Measurements from ENCODE around the gene TMA16. TPM values are rescaled to one million over a fixed set of nuclear protein-coding genes. Genes with fewer than 3 reads are reported as not detected.

TMA16 gene
- total and polyA plus RNA-seq, 2 of the 13 experiments (the other 11 are each of a cell fraction or from before 2014, with no cell fraction given): 8.1 to 52.5 TPM

GRCh38 chr4:163554870-163555465, 60.5 kb downstream of the TMA16 start:
- no peak for ATAC-seq
- POLR2A ChIA-PET: no interaction called here

More at GRCh38 chr4:163554870-163555465, 60.5 kb downstream of the TMA16 start:
- peak; percentile 42; the same call in 1 of the 2 replicates for TF ChIP-seq SMC3 (IDR thresholded peaks at IDR 0.05; ENCODE audit: low read length)
- TF ChIP-seq CTCF (CRISPR knock-in tag; IDR thresholded peaks at IDR 0.05): peak; percentile 28; the same call in 1 of the 2 replicates
- no peak for TF ChIP-seq ZNF770 (CRISPR knock-in tag; IDR thresholded peaks at IDR 0.05)
- peak; percentile 55 for TF ChIP-seq STAG1 (CRISPR knock-in tag; IDR thresholded peaks at IDR 0.05)
- no peak for TF ChIP-seq RXRB (CRISPR knock-in tag; IDR thresholded peaks at IDR 0.05; ENCODE audit: borderline replicate concordance)
- no peak for TF ChIP-seq MAF1 (CRISPR knock-in tag; IDR thresholded peaks at IDR 0.05; ENCODE audit: borderline replicate concordance)
- no peak for TF ChIP-seq ZSCAN9 (CRISPR knock-in tag; IDR thresholded peaks at IDR 0.05; ENCODE audit: borderline replicate concordance)
- no peak for TF ChIP-seq PCBP1 (IDR thresholded peaks at IDR 0.05; ENCODE audit: borderline replicate concordance, low read depth, low read length)
- no peak for TF ChIP-seq ZBED4 (CRISPR knock-in tag; IDR thresholded peaks at IDR 0.05; ENCODE audit: borderline replicate concordance)
- peak; percentile 72 for TF ChIP-seq ARID3A (IDR thresholded peaks at IDR 0.05; ENCODE audit: low read depth, low read length)
- WGBS (ENCODE audit: low lambda C conversion rate): 23% methylated on average over 3 of the region's 3 CpGs
- Histone ChIP-seq H3K4me2 (ENCODE audit: low read depth, low read length) (no peak overlapping the region), H2AFZ (ENCODE audit: low read length) (no peak overlapping the region), H3K79me2 (ENCODE audit: insufficient read depth, low read length) (no peaks in the 10 kb centered on the region), H3K9ac (ENCODE audit: insufficient read depth, low read depth, low read length) (no peak overlapping the region), H3K27ac (ENCODE audit: extremely low read length, insufficient read depth, low read length) (no peak overlapping the region), H3K4me3 (replicated peaks in 1 of 3; ENCODE audit: insufficient read depth in 1 of 3, low read depth in 2 of 3, low read length in 3 of 3) (no peak overlapping the region), H3K36me3 (replicated peaks in 1 of 2; ENCODE audit: control insufficient read depth in 1 of 2, insufficient read depth in 2 of 2, low read length in 2 of 2) (no peaks in the 10 kb centered on the region), H3K9me3 (ENCODE audit: low read length) (no peaks in the 10 kb centered on the region), H4K20me1 (ENCODE audit: insufficient read depth, low read length) (no peaks in the 10 kb centered on the region), H3K27me3 (ENCODE audit: control insufficient read depth in 1 of 2, insufficient read depth in 2 of 2, low read length in 2 of 2) (no peaks in the 10 kb centered on the region), H3K4me1 (ENCODE audit: insufficient read depth, low read length) (0 out of 2 replicates have a peak, but pooled peaks cover 6% of the 10 kb centered on the region)
- no peak for DNase-seq (ENCODE audit: low spot score)
- BruUV-seq (replicated peaks): no TSS peak
- CTCF ChIA-PET (ENCODE audit: low intra/inter-chr PET ratio, low total read pairs): interaction anchor here (0.7 kb wide), 1 partner anchor 126 kb away, joined by 3 read pairs; no protein-coding TSS in a partner anchor
- no peak for FAIRE-seq
- in situ Hi-C loops (cut with HindIII; ENCODE audit: extremely low pct_ligation_motif_present, low pct_unique_long_range_greater_than_20kb): loop anchor here (10.0 to 25.0 kb wide), 2 partner anchors 110 to 1182 kb away; no protein-coding TSS in a partner anchor
- intact Hi-C loops (cut with micrococcal nuclease; ENCODE audit: unreplicated experiment): loop anchor here (1.0 to 5.0 kb wide), 4 partner anchors 126 to 1177 kb away; no protein-coding TSS in a partner anchor

Data from HepG2 (cell line).